HepG2 (cell line): Measurements from ENCODE around the gene TARS3. TPM values are rescaled to one million over a fixed set of nuclear protein-coding genes. Genes with fewer than 3 reads are reported as not detected.
A peak's percentile ranks its signal among the peaks of the same experiment; 100 is the strongest.

Experiments
- ATAC-seq: fragments of 200-7000 bp; cut with Tn5 transposase; 3 replicates; pipeline ENCODE4 v1.9.1; 2020; ENCODE audit warnings: mild to moderate bottlenecking, moderate library complexity
- BruUV-seq: library from RNA; stranded (reverse); fragments of 400-500 nt; replicated peaks from 2 replicates; lab custom pipeline; 2021; lab: Mats Ljungman, UMichigan
- CTCF ChIA-PET: fragments of 300-600 bp; formaldehyde crosslinking; extraction: SDS; loops from one replicate; lab custom pipeline; 2021; ENCODE audit warnings: low total read pairs, inconsistent platforms, low intra/inter-chr PET ratio; lab: Yijun Ruan, JAX
- POLR2A ChIA-PET: fragments of 350-600 bp; sonication (Branson Sonifier 250); formaldehyde crosslinking; loops from one replicate; lab custom pipeline; 2020; ENCODE audit warnings: antibody characterized with exemption, inconsistent platforms; lab: Yijun Ruan, JAX
- DNase-seq: peaks from one replicate; pipeline ENCODE4 v3.0.0-alpha.2; 2015; ENCODE audit warnings: low spot score
- FAIRE-seq: peaks from 3 replicates; lab custom pipeline; 2011; peaks lifted over from hg19 to GRCh38; lab: Jason Lieb, UNC
- H2AFZ ChIP-seq: one replicate; pipeline ENCODE4 v1.6.1; 2011; ENCODE audit warnings: low read length, inconsistent platforms
- H3K27ac ChIP-seq: fragments of 300-600 bp; 3 replicates; pipeline ENCODE4 v1.8.0; 2011; ENCODE audit warnings: mixed run types, mild to moderate bottlenecking, mixed read lengths, low read length, inconsistent platforms; ENCODE audit not compliant: insufficient read depth; ENCODE audit errors: extremely low read length
- H3K27me3 ChIP-seq, 2 experiments: fragments of 200-600 bp in 1 of 2; 2 replicates in 1 of 2; 3 replicates in 1 of 2; pipeline versions ENCODE4 v1.6.0 to v1.8.0; 2011; ENCODE audit warnings: low read length in 2 of 2, mild to moderate bottlenecking in 2 of 2, moderate library complexity in 2 of 2, inconsistent platforms in 1 of 2; ENCODE audit not compliant: insufficient read depth in 2 of 2, control insufficient read depth in 1 of 2
- H3K36me3 ChIP-seq, 2 experiments: fragments of 200-600 bp in 1 of 2; replicated peaks in 1 of 2; 2 replicates in 1 of 2; 3 replicates in 1 of 2; pipeline versions ENCODE4 v1.5.1 to v1.8.0; 2011; ENCODE audit warnings: low read length in 2 of 2, inconsistent platforms in 1 of 2; ENCODE audit not compliant: insufficient read depth in 2 of 2, control insufficient read depth in 1 of 2
- H3K4me1 ChIP-seq: 2 replicates; pipeline ENCODE4 v1.5.1; 2012; ENCODE audit warnings: low read length, inconsistent platforms; ENCODE audit not compliant: insufficient read depth
- H3K4me2 ChIP-seq: 2 replicates; pipeline ENCODE4 v1.6.0; 2011; ENCODE audit warnings: low read depth, low read length, inconsistent platforms
- H3K4me3 ChIP-seq, 3 experiments: fragments of 200-600 bp in 1 of 3; sonication (generic), shearing (Covaris generic) in 1 of 3; replicated peaks in 1 of 3; 2 replicates each; pipeline ENCODE4 v1.5.1; 2011 to 2016; ENCODE audit warnings: low read length in 3 of 3, inconsistent platforms in 2 of 3, low read depth in 2 of 3, mild to moderate bottlenecking in 2 of 3, control low read depth in 1 of 3, mixed read lengths in 1 of 3; ENCODE audit not compliant: insufficient read depth in 1 of 3
- H3K79me2 ChIP-seq: one replicate; pipeline ENCODE4 v1.6.1; 2011; ENCODE audit warnings: low read length, inconsistent platforms; ENCODE audit not compliant: insufficient read depth
- H3K9ac ChIP-seq: 2 replicates; pipeline ENCODE4 v1.6.0; 2011; ENCODE audit warnings: mild to moderate bottlenecking, low read depth, low read length, inconsistent platforms; ENCODE audit not compliant: insufficient read depth
- H3K9me3 ChIP-seq: 2 replicates; pipeline ENCODE4 v1.5.1; 2012; ENCODE audit warnings: mild to moderate bottlenecking, low read length
- H4K20me1 ChIP-seq: 2 replicates; pipeline ENCODE4 v1.6.0; 2011; ENCODE audit warnings: inconsistent platforms, mild to moderate bottlenecking, low read length, moderate library complexity; ENCODE audit not compliant: insufficient read depth
- E2F2 ChIP-seq: sonication (generic); formaldehyde crosslinking; IDR thresholded peaks from 2 replicates; pipeline ENCODE4 v1.4.0; 2020; ENCODE audit warnings: missing genetic modification reagents, borderline replicate concordance
- HHEX ChIP-seq: IDR thresholded peaks from 2 replicates; pipeline ENCODE4 v1.6.1; 2016; ENCODE audit warnings: control low read depth
- HMGA1 ChIP-seq: sonication (generic); formaldehyde crosslinking; conservative IDR thresholded peaks from 2 replicates; pipeline ENCODE4 v1.4.0; 2020; ENCODE audit warnings: missing genetic modification reagents
- PCBP2 ChIP-seq: fragments of 200-400 bp; formaldehyde crosslinking; optimal IDR thresholded peaks from 2 replicates; pipeline ENCODE3; 2018; ENCODE audit warnings: low read length, low read depth; ENCODE audit not compliant: poor library complexity, severe bottlenecking
- PRDM4 ChIP-seq: sonication (generic); formaldehyde crosslinking; IDR thresholded peaks from 2 replicates; pipeline ENCODE4 v1.9.0; 2021; ENCODE audit warnings: missing genetic modification reagents, borderline replicate concordance
- SP1 ChIP-seq, 2 experiments: fragments of 450-650 bp in 1 of 2; sonication (generic) in 1 of 2; formaldehyde crosslinking in 1 of 2; IDR thresholded peaks; 2 replicates each; pipeline versions ENCODE4 v1.4.0 to v1.6.1; 2016 to 2020; ENCODE audit warnings: missing genetic modification reagents in 1 of 2
- SP5 ChIP-seq: IDR thresholded peaks from 2 replicates; pipeline ENCODE4 v1.6.1; 2016; ENCODE audit warnings: low read depth, borderline replicate concordance
- SPEN ChIP-seq: sonication (generic); formaldehyde crosslinking; IDR thresholded peaks from 2 replicates; pipeline ENCODE4 v1.5.1; 2020; ENCODE audit warnings: low read depth, mild to moderate bottlenecking, missing genetic modification reagents
- SRF ChIP-seq: IDR thresholded peaks from 2 replicates; pipeline ENCODE4 v1.6.1; 2011; ENCODE audit warnings: mild to moderate bottlenecking, low read depth, low read length, moderate library complexity
- STAG1 ChIP-seq: sonication (generic); formaldehyde crosslinking; IDR thresholded peaks from 2 replicates; pipeline ENCODE4 v1.4.0; 2020; ENCODE audit warnings: missing genetic modification reagents
- TIGD3 ChIP-seq: sonication (generic); formaldehyde crosslinking; IDR thresholded peaks from 2 replicates; pipeline ENCODE4 v1.5.1; 2020; ENCODE audit warnings: mild to moderate bottlenecking, missing genetic modification reagents, borderline replicate concordance
- ZBTB3 ChIP-seq: sonication (generic); formaldehyde crosslinking; IDR thresholded peaks from 2 replicates; pipeline ENCODE4 v1.4.0; 2020; ENCODE audit warnings: low read depth, mild to moderate bottlenecking, moderate library complexity, missing genetic modification reagents, borderline replicate concordance
- ZNF569 ChIP-seq: sonication (generic); formaldehyde crosslinking; IDR thresholded peaks from 2 replicates; pipeline ENCODE4 v1.5.0; 2020; ENCODE audit warnings: mild to moderate bottlenecking, missing genetic modification reagents, moderate library complexity, borderline replicate concordance
- ZNF570 ChIP-seq: sonication (generic); formaldehyde crosslinking; IDR thresholded peaks from 2 replicates; pipeline ENCODE4 v1.4.0; 2020; ENCODE audit warnings: mild to moderate bottlenecking, missing genetic modification reagents, borderline replicate concordance
- ZNF761 ChIP-seq: sonication (generic); formaldehyde crosslinking; conservative IDR thresholded peaks from 2 replicates; pipeline ENCODE4 v1.4.0; 2020; ENCODE audit warnings: mild to moderate bottlenecking, missing genetic modification reagents
- WGBS: methylation state at CpG from one replicate; pipeline ENCODE4 v1.1.6; 2017; ENCODE audit warnings: low lambda C conversion rate; 5-methylcytosine and 5-hydroxymethylcytosine counted together
- in situ Hi-C: cut with HindIII; loops from 2 replicates; pipeline ENCODE4 v1.10.0; 2017; ENCODE audit warnings: low pct_unique_long_range_greater_than_20kb; ENCODE audit not compliant: extremely low pct_ligation_motif_present
- intact Hi-C: fragments of 100-400 bp; cut with micrococcal nuclease; formaldehyde crosslinking; loops from one replicate; pipeline ENCODE4 v1.10.0; 2022; ENCODE audit not compliant: unreplicated experiment
- polyA plus RNA-seq, 8 experiments: library from polyadenylated mRNA; depleted of rRNA in 3 of 8; stranded (reverse) in 7 of 8; unstranded in 1 of 8; fragments of >200 nt; fragmentation: Illumina TruSeq in 4 of 8; extraction: Trizol in 4 of 8; gene quantifications; 2 replicates each; pipeline versions ENCODE4 v1.2.1 to v1.2.3, GENCODE V29; 2011 to 2016; ENCODE audit warnings: low read depth in 4 of 8, missing spikeins in 1 of 8, mixed read lengths in 1 of 8; ENCODE audit not compliant: insufficient read depth in 1 of 8
- total RNA-seq, 5 experiments: library from RNA; depleted of rRNA; stranded (reverse); fragments of >200 nt; fragmentation: Illumina TruSeq; extraction: Trizol; gene quantifications; 2 replicates each; pipeline ENCODE4 v1.2.3, GENCODE V29; 2016; ENCODE audit warnings: low read depth in 1 of 5
- TF ChIP-seq, protein P1 (sequence below): IDR thresholded peaks from 2 replicates; pipeline ENCODE4 v1.6.1; 2012; ENCODE audit warnings: inconsistent platforms

Gene TARS3
- total and polyA plus RNA-seq, 2 of the 13 experiments (the other 11 are each of a cell fraction or from before 2014, with no cell fraction given): 4.1 to 11.7 TPM

DNA sequence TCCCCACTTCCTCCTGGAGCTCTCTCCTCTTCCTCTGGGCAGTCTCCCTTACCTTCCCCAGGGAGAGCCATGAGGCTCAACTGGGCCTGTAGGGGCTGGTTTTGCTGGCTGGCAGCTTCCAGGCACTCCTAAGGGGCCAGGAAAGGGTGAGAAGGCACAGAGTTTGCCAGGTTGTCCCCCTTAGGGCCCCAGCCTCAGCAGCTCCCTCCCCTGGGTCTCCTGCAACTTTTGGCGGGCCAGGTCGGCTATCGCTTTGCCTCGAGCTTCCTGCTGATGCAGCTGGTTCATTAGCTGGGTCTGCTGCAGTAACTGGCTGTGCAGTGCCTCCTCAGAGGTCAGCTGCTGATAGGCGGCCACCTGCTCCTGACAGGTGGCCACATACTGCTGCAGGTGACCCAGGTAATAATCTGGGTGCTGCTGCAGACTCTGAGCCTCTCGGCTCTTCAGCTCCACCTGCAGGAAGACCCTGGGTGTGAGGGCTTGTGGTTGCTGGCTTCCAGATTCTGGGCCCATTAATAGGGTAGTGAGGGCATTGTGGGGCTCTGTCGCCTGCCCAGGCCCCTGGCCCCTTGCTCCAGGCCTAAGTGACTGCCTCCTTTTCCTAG, 49.3 kb upstream of the TARS3 start (continued):
- TF ChIP-seq ZNF761 (CRISPR knock-in tag) (no peak), SRF (no peak), PRDM4 (no peak), HHEX (CRISPR knock-in tag) (no peak), ZNF570 (CRISPR knock-in tag) (no peak), SP5 (no peak), SP1 (IDR thresholded peaks at IDR 0.05) (no peak), SP1 (CRISPR knock-in tag; IDR thresholded peaks at IDR 0.05) (no peak), STAG1 (CRISPR knock-in tag) (peak; percentile 40), TIGD3 (CRISPR knock-in tag) (no peak)

- no peak overlapping the region for H3K27ac ChIP-seq
- no peak overlapping the region for H3K4me3 ChIP-seq
- CTCF ChIA-PET: no interaction called here
- H3K4me2 ChIP-seq: no peak overlapping the region
- intact Hi-C loops: no loop called here
- H3K9ac ChIP-seq: no peak overlapping the region
- POLR2A ChIA-PET: no interaction called here
- WGBS: 6% methylated on average over 5 of the region's 8 CpGs
- DNase-seq (no peak), FAIRE-seq (no peak), ATAC-seq (no peak)
- in situ Hi-C loops: no loop called here
- BruUV-seq: no TSS peak
- H3K27me3 ChIP-seq: peaks cover 2 to 46% of the 10 kb centered on the region in 2 experiments; a peak in 2 of 5 replicates
- no peaks in the 10 kb centered on the region for H3K79me2 ChIP-seq
- H2AFZ ChIP-seq: no peak overlapping the region
- H3K36me3 ChIP-seq: no peaks in the 10 kb centered on the region
- no peaks in the 10 kb centered on the region for H3K9me3 ChIP-seq
- H4K20me1 ChIP-seq: no peaks in the 10 kb centered on the region
- H3K4me1 ChIP-seq: no peaks in the 10 kb centered on the region
- TF ChIP-seq, protein P1, sequence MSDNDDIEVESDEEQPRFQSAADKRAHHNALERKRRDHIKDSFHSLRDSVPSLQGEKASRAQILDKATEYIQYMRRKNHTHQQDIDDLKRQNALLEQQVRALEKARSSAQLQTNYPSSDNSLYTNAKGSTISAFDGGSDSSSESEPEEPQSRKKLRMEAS: no peak
- TF ChIP-seq SPEN (CRISPR knock-in tag) (no peak), ZBTB3 (CRISPR knock-in tag) (no peak), E2F2 (CRISPR knock-in tag) (no peak), PCBP2 (no peak), ZNF569 (CRISPR knock-in tag) (no peak), HMGA1 (CRISPR knock-in tag) (no peak)
Measured at GRCh38 chr15:101772921-101773320, 48.6 kb upstream of the TARS3 start.
